HG02870 (cell line): ENCODE results near the gene STK33.
"Not testable (repeated sequence)": the region's sequence is repeated elsewhere in the genome, so short reads cannot be mapped to it uniquely, and the experiment has no call there.

Source experiments
- ATAC-seq: cut with Tn5 transposase; IDR thresholded peaks from one replicate; pipeline ENCODE4 v1.9.1; 2021; ENCODE audit warnings: mild to moderate bottlenecking, moderate library complexity; ENCODE audit not compliant: unreplicated experiment

STK33 gene

DNA sequence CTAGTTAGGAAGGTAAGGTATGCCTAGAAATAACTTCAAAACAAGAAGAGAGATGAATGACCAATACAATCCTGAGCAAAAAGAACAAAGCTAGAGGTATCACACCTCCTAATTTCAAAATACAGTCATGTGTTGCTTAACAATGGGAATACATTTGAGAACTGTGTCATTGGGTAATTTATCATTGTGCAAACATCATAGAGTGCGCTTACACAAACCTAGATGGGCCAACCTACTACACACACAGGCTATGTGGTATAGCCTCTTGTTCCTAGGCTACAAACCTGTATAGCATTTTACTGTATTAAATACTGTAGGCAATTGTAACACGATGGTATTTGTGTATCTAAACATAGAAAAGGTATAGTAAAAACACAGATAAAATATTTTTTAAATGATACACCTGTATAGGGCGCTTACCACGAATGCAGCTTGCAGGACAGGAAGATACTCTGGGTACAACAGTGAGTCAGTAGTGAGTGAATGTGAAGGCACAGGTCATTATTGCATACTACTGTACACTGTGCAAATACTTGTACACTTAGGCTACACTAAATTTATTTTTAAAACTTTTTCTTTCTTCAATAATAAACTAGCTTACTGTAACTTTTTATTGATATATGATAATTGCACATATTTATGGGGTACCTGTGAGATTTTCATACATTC, 48.2 kb downstream of the STK33 start:
- no peak for ATAC-seq

DNA sequence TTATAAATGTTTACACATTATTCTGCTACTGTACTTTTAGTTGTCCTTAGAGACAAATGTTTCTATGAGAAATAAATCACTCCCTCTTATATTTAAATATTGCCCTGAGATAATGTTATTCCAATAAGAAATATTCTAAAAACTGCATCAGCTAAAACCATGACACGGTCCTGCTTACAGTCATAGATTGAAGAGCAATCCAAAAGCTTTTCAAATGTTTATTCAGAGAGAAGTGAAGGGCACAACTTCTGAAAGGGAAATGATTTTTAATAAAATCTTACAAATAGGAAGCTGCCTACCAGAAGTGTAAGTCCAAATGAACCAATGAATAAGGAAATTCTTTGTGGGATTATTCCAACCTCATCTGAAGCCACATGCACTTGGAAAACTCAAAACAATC, 49.2 kb downstream of the STK33 start:
- no peak for ATAC-seq

DNA sequence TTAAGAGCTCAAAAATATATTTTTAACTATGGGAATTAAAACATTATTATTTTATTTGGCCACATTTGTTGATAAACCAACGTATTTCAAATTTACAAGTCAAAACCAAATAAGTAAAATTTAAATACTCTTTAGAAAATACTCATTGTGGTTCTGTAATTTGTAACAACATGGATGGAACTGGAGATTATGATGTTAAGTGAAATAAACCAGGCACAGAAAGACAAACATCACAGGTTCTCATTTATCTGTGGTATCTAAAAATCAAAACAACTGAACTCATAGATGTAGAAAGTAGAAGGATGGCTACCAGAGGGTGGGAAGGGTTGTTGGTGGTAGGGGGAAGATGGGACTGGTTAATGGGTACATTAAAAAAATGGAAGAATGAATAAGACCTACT, 50.8 kb downstream of the STK33 start:
- no peak for ATAC-seq

- ATAC-seq, result no peak
Measured at GRCh38 chr11:8541448-8541847, 52.6 kb downstream of the STK33 start.

GRCh38 chr11:8533332-8533731, 60.7 kb downstream of the STK33 start:
- ATAC-seq, result peak; percentile 62

GRCh38 chr11:8532475-8532874, 61.6 kb downstream of the STK33 start:
- peak; percentile 76 for ATAC-seq

DNA sequence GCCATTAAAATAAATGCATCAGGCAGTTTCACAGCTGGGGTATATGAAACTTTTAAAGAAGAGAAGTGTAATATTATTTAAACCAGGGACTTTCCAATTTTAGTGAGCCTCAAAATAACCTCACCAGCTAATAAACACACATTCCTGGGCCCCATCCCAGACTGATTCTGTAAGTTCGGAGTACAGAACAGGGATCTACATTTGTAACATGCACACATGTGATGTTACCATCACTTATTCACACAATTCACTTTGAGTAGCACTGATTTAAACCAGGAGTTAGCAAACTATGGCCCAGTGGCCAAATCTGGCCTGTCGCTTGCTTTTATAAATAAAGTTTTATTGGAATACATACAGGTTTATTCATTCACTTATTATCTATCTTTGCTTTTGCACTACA, 62.0 kb downstream of the STK33 start:
- ATAC-seq, result no peak

GRCh38 chr11:8531312-8531711, 62.7 kb downstream of the STK33 start:
- no peak for ATAC-seq

DNA sequence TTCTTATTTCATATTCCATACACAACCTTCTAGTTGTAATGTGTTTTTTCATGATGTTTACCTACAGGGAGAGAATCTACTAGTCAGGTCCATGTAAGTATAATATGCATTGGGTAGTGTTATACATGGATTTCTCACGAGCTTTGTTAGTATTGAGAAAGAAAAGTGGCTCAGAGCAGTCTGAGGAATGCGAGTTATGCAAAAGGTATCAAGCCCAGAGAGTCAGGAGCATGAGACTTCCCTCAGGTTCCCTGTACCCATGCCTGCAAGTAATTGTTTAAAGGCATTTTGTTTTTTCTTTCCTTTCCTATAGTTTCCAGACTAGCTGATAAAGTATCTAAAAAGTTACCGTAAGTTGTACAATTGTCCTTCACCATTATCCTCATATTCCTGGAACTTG, 66.1 kb downstream of the STK33 start:
- ATAC-seq, result no peak

GRCh38 chr11:8523396-8523795, 70.6 kb downstream of the STK33 start:
- no peak for ATAC-seq

GRCh38 chr11:8512547-8512946, 81.5 kb downstream of the STK33 start:
- no peak for ATAC-seq

GRCh38 chr11:8503910-8504364, 90.1 kb downstream of the STK33 start:
- ATAC-seq, result no peak

- ATAC-seq, result no peak
Measured at GRCh38 chr11:8501836-8502235, 92.2 kb downstream of the STK33 start.

DNA sequence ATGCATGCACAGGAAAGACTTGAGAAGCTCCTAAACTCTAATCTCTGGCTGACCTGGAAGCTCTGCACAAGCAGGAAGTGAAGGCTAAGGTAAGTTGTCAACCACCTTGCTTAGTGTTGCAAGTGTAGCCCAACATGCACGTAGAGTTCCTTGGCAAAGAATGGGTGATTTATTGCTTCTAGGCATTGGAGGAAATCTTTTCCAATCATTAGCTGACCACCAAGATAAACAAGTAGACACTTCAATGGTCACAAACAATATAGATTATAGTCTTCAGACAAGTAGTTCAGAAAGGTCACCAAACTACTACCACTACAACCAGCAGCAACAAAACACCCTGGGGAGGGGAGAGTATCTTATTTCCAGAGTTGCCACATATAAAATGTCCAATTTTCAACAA, 105.6 kb downstream of the STK33 start:
- ATAC-seq, result no peak

DNA sequence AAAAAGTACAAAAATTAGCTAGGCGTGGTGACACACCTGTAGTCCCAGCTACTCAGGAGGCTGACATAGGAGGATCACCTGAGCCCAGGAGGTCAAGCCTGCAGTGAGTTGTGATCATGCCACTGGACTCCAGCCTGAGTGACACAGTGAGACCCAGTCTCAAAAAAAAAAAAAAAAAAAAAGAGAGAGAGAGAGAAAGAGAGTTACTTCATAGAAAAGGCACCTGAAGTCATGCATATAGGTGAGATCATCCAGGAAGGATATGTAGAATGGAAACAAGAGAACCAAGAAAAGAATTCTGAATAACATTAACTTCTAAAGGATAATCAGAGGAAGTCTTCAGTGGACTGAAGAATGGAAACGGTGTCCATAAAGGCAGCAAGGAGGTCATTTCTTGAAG, 106.8 kb downstream of the STK33 start:
- ATAC-seq, result no peak

DNA sequence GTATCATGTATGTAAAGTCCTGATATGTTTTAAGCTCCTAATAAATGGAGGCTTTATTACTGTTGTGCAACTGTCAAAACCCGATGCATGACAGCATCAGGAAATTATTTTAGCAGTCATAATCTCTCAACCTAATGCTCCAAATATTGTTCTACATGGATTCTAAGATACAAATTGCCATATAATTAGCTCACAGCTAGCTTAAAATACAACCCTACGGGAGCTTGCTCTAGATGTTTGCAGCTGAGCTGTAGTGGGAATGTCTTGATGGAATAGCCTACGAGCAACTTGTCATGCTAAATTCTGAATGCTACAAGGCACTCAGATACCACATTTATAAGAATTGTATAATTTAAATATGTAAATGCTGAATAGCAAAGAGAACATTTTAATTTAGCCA, 109.8 kb downstream of the STK33 start:
- ATAC-seq, result no peak

DNA sequence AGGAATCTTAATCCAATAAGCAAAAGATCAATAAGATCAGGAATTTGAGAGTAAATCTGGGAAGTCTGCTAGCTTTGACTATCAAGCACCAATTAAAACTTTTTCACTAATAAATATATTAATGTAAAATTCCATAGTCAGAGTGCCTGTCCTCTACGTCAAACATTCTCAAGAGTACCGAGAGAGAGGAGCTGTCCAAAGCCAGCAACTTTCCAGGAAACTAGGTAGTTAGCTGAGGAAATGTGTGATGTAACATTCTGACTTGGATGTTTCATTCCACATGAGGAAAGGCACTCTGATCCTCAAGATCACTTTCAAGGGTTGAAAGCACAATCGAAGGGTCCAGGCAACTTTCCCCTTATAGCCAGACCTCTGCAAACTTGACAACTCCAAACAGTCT, 113.2 kb downstream of the STK33 start:
- no peak for ATAC-seq

DNA sequence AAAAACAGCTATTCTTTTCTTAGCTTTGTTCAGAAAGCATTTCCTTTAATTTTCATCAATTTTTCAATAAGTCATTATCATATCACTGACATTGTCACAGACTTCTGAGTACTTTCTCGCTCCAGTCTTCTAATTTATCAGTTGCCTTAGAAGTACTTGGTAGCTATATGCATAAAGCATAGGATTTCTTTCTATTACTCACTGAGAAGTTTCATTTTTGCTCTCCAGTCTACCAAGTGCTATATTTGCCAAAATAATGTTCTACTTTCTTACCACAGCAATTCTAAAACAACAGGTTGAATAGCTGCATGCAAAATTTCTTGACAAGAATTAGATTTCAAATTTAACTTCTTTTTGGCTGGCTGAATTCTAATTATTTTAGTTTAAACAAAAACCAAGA, 116.3 kb downstream of the STK33 start:
- ATAC-seq, result peak; percentile 94

GRCh38 chr11:8477151-8477550, 116.9 kb downstream of the STK33 start:
- no peak for ATAC-seq

GRCh38 chr11:8467806-8468205, 126.2 kb downstream of the STK33 start:
- not testable (repeated sequence) for ATAC-seq

DNA sequence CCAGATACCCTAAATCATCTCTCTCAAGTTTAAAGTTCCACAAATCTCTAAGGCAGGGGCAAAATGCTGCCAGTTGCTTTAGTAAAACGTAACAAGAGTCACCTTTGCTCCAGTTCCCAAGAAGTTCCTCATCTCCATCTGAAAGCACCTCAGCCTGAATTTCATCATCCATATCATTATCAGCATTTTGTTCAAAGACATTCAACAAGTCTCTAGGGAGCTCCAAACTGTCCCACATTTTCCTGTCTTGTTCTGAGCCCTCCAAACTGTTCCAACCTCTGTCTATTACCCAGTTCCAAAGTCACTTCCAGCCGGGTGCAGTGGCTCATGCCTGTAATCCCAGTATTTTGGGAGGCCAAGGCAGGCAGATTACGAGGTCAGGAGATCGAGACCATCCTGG, 126.7 kb downstream of the STK33 start:
- not testable (repeated sequence) for ATAC-seq

DNA sequence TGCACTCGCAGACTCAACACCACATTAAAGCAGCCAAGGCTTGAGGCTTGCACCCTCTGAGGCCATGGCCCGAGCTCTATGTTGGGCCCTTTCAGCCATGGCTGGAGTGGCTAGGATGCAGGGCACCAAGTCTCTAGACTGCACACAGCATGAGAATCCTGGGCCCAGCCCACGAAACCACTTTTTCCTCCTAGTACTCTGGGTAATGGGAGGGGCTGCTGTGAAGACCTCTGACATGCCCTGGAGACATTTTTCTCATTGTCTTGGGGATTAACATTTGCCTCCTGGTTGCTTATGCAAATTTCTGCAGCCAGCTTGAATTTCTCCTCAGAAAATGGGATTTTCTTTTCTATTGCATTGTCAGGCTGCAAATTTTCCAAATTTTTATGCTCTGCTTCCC, 127.1 kb downstream of the STK33 start:
- ATAC-seq, result not testable (repeated sequence)

GRCh38 chr11:8459711-8460399, 134.2 kb downstream of the STK33 start:
- ATAC-seq, result no peak
